Fibroblast of skin of back (primary cell): ENCODE measurements around the gene EEF1B2.
"Not testable (repeated sequence)": the region's sequence is repeated elsewhere in the genome, so short reads cannot be mapped to it uniquely, and the experiment has no call there.

Experiments used
- DNase-seq: peaks from one replicate; pipeline ENCODE4 v3.0.0-alpha.2; 2013

The EEF1B2 gene

DNA sequence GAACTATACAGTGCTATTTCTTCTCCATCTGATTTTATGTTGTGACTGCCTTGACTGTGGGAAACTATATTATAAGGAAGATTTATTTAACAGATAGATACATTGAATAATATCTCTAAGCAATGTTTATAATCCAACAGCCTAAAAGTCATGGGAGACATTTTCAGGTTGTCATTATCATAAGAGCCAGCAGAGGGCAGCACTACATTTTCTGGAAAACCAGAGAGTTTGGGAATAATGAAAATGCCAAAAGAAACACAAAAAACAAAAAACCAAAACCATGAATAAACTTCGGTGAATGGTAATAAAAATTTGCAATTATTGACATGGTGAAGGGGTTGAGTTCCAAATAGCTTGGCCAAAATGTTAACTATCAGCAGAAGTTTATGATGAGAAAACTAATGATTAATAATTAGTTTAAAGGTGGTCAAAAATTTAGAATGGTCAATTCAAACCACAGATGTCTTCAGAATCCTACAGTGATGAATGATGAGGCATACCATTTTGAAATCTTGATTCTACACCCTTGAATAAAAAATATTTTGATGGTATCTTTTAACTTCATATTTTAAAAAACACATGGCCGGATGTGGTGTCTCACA is 4.7 kb downstream of the EEF1B2 start:
- peak; percentile 46 for DNase-seq

DNA sequence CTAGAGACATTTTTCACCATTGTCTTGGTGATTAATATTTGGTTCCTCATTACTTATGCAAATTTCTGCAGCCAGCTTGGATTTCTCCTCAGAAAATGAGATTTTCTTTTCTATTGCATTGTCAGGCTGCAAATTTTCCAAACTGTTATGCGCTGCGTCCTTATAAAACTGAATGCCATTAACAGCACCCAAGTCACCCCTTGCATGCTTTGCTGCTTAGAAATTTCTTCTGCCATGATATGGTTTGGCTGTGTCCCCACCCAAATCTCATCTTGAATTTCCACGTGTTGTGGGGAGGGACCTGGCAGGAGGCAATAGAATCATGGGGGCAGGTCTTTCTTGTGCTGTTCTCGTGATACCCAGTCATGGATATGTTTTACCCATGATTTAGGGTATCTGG is 8.5 kb downstream of the EEF1B2 start:
- not testable (repeated sequence) for DNase-seq

GRCh38 chr2:206171624-206172397 is 12.1 kb downstream of the EEF1B2 start:
- not testable (repeated sequence) for DNase-seq

DNA sequence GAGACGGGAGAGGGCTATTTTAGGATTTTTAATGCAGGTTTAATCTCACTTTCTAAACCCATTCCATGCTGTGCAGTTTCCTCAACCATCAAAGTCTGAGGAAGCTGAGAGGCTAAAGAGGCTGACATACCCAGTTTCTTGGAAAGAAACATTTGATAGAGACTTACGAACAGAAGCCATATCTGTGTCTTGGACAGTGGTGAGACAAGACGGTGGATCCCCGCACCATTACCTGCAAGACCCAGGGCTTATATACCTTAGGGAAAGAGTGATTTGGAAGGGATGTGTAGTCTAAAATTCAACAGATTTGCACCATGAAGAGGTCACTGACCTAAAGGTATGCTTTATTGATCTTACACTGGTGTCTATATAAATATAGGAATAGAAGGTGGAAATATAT is 13.5 kb downstream of the EEF1B2 start:
- DNase-seq: no peak

DNA sequence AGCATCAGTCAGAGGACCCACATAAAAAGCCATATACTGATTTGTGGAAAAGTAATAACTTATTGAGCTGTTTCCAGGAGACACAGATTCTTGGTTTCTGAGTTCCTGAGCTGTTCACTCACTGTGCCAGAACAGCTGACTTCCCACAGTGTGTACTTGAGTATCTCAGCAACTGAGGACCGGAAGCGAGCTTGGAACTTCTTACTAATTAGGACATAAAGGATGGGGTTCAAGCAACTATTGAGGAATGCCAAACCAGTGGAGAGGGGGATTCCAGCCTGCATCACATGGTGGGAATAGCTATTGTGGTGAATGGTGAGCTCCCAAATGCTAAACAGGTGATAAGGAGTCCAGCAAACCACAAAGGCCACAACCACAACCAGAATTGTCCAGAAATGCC is 16.4 kb downstream of the EEF1B2 start:
- no peak for DNase-seq

DNA sequence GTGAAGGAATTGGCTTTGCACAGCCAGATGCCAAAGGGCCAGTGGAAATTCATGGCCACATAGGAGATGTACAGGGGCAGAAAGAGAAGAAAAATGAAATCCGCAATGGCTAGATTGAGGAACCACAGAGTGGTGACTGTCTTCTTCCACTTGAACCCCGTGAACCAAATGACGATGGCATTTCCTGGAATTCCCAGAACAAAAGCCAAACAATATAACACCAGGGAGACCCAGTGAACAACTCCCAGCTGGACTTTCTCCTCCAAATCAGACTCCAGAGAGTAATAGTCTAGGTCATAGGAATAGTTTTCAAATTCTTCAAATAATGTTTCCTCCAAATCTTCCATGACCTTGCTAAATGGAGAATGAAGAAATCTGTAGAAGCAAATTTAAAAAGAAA is 17.2 kb downstream of the EEF1B2 start:
- no peak for DNase-seq

- peak; percentile 12 for DNase-seq
Observed at GRCh38 chr2:206181526-206181925, 21.8 kb downstream of the EEF1B2 start.

DNA sequence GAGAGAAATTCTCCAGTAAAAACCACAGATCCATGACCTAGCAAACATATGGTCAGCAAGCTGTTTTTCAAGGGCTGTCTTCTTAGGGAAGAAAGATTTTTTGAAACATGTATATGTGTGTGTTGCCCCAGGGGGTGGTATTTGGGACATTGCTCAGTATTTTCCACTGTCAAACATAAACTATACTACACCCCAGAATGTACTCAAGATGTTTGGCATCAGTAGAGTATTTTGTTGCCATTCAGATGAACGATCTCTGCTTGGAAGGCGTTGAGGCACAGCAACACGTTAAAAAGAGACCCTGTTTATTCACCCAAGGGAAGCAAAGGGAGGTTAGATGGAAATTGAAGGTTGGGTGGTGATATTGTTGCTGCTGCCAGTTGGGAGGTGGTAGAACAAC is 30.0 kb downstream of the EEF1B2 start:
- DNase-seq: no peak

- no peak for DNase-seq
Observed at GRCh38 chr2:206190111-206190510, 30.4 kb downstream of the EEF1B2 start.

GRCh38 chr2:206190689-206191088 is 31.0 kb downstream of the EEF1B2 start:
- no peak for DNase-seq

DNA sequence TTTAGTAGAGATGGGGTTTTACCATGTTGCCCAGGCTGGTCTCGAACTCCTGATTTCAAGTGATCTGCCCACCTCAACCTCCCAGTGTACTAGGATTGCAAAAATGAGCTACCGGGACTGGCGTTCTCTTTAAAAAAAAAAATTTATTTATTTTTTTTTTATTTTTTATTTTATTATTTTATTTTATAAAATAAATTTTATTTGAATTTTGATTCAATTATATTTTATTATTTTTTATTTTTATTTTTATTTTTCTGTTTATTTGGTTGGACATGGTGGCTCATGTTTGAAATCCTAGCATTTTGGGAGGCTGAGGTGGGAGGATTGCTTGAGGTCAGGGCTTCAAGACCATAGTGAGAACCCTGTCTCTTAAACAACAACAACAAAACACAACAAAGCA is 32.5 kb downstream of the EEF1B2 start:
- DNase-seq: no peak

- DNase-seq: no peak
Observed at GRCh38 chr2:206193671-206194357, 34.1 kb downstream of the EEF1B2 start.

- peak; percentile 9 for DNase-seq
Observed at GRCh38 chr2:206198677-206199076, 39.0 kb downstream of the EEF1B2 start.

- DNase-seq: no peak
Observed at GRCh38 chr2:206201075-206201848, 41.6 kb downstream of the EEF1B2 start.

- DNase-seq: no peak
Observed at GRCh38 chr2:206202446-206202845, 42.8 kb downstream of the EEF1B2 start.

DNA sequence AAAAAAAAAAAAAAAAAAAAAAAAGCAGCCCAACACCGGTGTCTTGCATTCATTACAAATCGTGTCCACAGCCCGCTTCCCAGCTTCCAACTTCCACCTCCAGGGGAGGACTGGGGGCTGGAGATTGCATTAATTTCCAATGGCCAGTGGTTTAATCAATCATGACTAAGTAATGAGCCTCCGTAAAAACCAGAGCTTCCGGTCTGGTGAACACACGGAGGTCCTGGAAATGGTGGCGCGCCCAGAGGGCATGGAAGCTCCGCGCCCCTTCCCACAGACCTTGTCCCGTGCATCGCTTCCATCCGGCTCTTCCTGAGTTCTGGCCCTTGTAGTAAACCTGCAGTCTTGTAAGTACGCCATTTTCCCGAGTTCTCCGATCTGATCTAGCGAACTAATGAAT is 43.6 kb downstream of the EEF1B2 start:
- DNase-seq: no peak

- DNase-seq: no peak
Observed at GRCh38 chr2:206204710-206205109, 45.0 kb downstream of the EEF1B2 start.

DNA sequence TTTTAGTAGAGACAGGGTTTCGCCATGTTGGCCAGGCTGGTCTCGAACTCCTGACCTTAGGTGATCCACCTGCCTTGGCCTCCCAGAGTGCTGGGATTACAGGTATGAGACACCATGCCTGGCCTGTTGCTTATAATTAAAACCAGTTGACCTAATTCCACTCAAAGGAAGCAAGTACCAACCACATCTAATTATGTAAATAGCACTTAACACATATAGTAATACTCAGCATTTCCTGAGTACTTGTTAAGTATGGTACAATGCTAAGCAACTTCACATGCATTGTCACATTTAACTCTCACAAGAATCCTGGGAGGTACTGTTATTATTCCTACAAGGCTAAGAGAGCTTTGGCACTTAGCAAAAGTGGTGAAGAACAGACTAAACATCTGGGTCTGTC is 47.6 kb downstream of the EEF1B2 start:
- not testable (repeated sequence) for DNase-seq

- DNase-seq: no peak
Observed at GRCh38 chr2:206208900-206209299, 49.2 kb downstream of the EEF1B2 start.

DNA sequence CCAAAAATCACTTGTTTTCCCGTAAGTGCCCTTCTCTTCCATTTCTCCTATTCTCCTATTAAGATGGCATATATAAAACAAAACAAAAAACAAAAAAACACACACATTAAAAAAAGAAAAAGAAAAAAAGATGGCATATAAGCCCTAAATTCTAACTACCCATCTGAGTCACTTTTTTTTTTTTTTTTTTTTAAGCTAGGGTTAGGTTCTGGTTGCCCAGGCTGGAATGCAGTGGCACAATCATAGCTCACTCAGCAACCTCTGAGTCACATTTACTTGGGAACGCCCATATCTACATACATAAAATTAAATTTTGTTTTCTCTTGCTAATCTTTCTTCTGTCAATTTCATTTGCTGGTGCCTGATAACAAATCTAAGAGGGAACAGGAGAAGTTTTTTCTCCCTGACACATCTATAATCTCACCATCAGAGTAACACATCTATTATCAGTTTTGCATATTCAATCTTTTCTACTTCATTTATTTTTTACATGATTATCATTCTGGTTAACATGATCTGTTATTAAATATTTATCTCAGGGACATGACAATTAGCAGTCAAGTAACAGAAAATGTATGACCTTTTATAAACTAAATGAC is 52.1 kb downstream of the EEF1B2 start:
- DNase-seq: peak; percentile 82
